NCI-H1417 treated with DMSO at 0.1 percent for 48 hours (cell line): ENCODE measurements around the gene RNF123.

Experiments used
- DNase-seq: peaks from one replicate; lab custom pipeline; 2025; lab: John Stamatoyannopoulos, UW

Gene RNF123

GRCh38 chr3:49658711-49659110 is 30.6 kb upstream of the RNF123 start:
- DNase-seq: no peak

- no peak for DNase-seq
Observed at GRCh38 chr3:49659756-49660155, 29.6 kb upstream of the RNF123 start.

- DNase-seq: no peak
Observed at GRCh38 chr3:49661281-49661680, 28.1 kb upstream of the RNF123 start.

GRCh38 chr3:49662021-49662420 is 27.3 kb upstream of the RNF123 start:
- no peak for DNase-seq

GRCh38 chr3:49662720-49663413 is 26.5 kb upstream of the RNF123 start:
- no peak for DNase-seq

- no peak for DNase-seq
Observed at GRCh38 chr3:49663831-49664230, 25.5 kb upstream of the RNF123 start.

GRCh38 chr3:49664300-49664699 is 25.1 kb upstream of the RNF123 start:
- no peak for DNase-seq

- DNase-seq: no peak
Observed at GRCh38 chr3:49665822-49666519, 23.4 kb upstream of the RNF123 start.

- DNase-seq: no peak
Observed at GRCh38 chr3:49666592-49666991, 22.8 kb upstream of the RNF123 start.

- DNase-seq: no peak
Observed at GRCh38 chr3:49667701-49668413, 21.5 kb upstream of the RNF123 start.

GRCh38 chr3:49668414-49668797 is 21.0 kb upstream of the RNF123 start:
- DNase-seq: no peak

GRCh38 chr3:49668861-49669260 is 20.5 kb upstream of the RNF123 start:
- DNase-seq: no peak

GRCh38 chr3:49669352-49669751 is 20.0 kb upstream of the RNF123 start:
- DNase-seq: no peak

GRCh38 chr3:49670940-49671290 is 18.4 kb upstream of the RNF123 start:
- no peak for DNase-seq

- DNase-seq: no peak
Observed at GRCh38 chr3:49671291-49672288, 17.8 kb upstream of the RNF123 start.

GRCh38 chr3:49673121-49673714 is 16.1 kb upstream of the RNF123 start:
- no peak for DNase-seq

- DNase-seq: no peak
Observed at GRCh38 chr3:49673715-49674496, 15.5 kb upstream of the RNF123 start, which contains the start of gene APEH. APEH (plus strand) TSS chr3:49674351; CDS start chr3:49674402, 51 bp downstream.

- DNase-seq: no peak
Observed at GRCh38 chr3:49674497-49674983, 14.8 kb upstream of the RNF123 start.

- DNase-seq: no peak
Observed at GRCh38 chr3:49675912-49676311, 13.4 kb upstream of the RNF123 start.

- no peak for DNase-seq
Observed at GRCh38 chr3:49680493-49681231, 8.7 kb upstream of the RNF123 start.
